ENCODE results near the gene CPNE1.
"Not testable (repeated sequence)": the region's sequence is repeated elsewhere in the genome, so short reads cannot be mapped to it uniquely, and the experiment has no call there.

Gene CPNE1

DNA sequence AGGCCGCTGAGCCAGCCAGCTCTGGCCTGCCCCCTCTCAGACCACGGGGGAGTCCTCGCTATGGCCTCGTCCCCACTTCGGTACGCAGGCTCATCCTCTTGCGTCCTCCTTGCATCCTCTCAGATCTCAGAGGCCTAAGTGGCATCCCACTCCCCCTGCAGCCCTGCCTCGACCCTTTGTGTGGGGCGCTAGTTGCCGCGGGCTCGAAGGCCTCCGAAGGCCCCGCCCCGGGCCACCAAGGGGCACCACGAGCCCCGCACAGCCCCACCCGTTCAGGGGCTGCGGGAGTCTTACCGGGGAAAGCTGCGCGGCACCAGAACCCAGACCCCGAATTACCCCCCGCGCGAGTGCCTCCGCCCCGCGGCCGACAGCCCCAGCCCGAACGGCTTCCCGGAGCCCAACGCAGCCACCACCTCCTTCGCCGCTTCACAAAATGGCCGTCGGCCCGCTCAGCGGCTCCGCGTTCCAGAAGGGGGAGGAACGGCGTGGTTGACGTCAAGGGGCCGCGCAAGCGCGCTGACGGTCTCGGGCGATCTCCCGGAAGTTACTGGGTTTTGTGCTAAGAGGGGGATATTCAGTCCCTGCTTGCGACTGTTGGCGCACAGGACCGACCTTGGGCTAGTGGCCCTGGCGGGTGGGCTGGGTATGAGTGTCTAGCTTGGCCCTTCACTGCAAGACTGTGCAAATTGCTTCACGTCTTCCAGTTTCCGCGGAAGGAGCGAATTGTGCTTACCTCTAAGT lies at the start of gene CPNE1, which contains the start of gene RBM12:
Gene CPNE1, minus strand, starts transcription at position 435 of the 741 bp plus-strand sequence. CDS start 31,977 bp downstream, outside the sequence.
Gene RBM12, minus strand, starts transcription at position 435 of the 741 bp plus-strand sequence. CDS start 9,578 bp downstream, outside the sequence.
- peaks cover 12% of the 10 kb centered on the region for H3K4me1 ChIP-seq (ENCODE audit: control insufficient read depth, insufficient read depth, low read length)
- no peaks in the 10 kb centered on the region for H3K27me3 ChIP-seq (ENCODE audit: control insufficient read depth, insufficient read depth, low read length)
- peak within 1 kb of the TSS; percentile 100 for H3K9ac ChIP-seq (ENCODE audit: low read depth, low read length)
- no peaks in the 10 kb centered on the region for H3K36me3 ChIP-seq (ENCODE audit: control insufficient read depth, insufficient read depth, low read length)
- H3K4me3 ChIP-seq (ENCODE audit: low read depth, low read length) = peak within 1 kb of the TSS; percentile 100
- no peaks in the 10 kb centered on the region for H3K9me3 ChIP-seq (ENCODE audit: control insufficient read depth, insufficient read depth, low read length)

DNA sequence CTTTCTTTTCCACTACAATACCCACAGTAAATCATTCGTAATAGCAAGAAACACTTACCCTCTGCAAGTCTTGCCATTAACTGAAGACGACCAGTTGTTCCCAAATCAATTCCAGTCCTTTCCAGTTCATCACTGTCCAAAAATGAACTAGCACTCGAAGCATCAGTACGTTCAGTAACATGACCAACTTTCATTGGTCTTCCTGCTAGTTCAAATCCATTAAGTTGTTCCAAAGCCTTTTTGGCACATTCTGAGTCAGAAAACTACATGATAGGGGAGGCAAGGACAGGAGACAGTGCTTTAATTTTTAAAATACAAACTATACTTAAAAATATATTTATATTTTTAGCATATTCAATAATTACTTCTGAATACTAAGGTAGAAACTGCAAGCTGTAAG lies 49.4 kb upstream of the CPNE1 start:
- Histone ChIP-seq H3K27me3 (ENCODE audit: control insufficient read depth, insufficient read depth, low read length) (no peaks in the 10 kb centered on the region), H3K9me3 (ENCODE audit: control insufficient read depth, insufficient read depth, low read length) (no peaks in the 10 kb centered on the region), H3K4me3 (ENCODE audit: low read depth, low read length) (no peak overlapping the region), H3K4me1 (ENCODE audit: control insufficient read depth, insufficient read depth, low read length) (no peaks in the 10 kb centered on the region), H3K36me3 (ENCODE audit: control insufficient read depth, insufficient read depth, low read length) (peaks cover 47% of the 10 kb centered on the region), H3K9ac (ENCODE audit: low read depth, low read length) (no peak overlapping the region)

DNA sequence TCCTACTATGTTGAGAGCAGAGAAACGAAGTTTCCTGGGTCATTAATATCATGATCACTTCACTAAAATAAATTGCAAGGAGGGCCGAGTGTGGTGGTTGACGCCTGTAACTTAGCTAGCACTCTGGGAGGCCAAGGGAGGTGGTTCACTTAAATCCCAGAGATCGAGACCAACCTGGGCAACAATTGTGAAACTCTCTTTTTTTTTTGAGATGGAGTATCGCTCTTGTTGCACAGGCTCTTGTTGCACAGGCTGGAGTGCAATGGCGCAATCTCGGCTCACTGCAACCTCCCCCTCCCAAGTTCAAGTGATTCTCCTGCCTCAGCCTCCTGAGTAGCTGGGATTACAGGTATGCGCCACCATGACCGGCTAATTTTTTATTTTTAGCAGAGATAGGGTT lies 48.4 kb upstream of the CPNE1 start:
- H3K9me3 ChIP-seq (ENCODE audit: control insufficient read depth, insufficient read depth, low read length); H3K27me3 ChIP-seq (ENCODE audit: control insufficient read depth, insufficient read depth, low read length); H3K4me3 ChIP-seq (ENCODE audit: low read depth, low read length); H3K4me1 ChIP-seq (ENCODE audit: control insufficient read depth, insufficient read depth, low read length); H3K9ac ChIP-seq (ENCODE audit: low read depth, low read length): not testable (repeated sequence)
- peaks cover 41% of the 10 kb centered on the region for H3K36me3 ChIP-seq (ENCODE audit: control insufficient read depth, insufficient read depth, low read length)

DNA sequence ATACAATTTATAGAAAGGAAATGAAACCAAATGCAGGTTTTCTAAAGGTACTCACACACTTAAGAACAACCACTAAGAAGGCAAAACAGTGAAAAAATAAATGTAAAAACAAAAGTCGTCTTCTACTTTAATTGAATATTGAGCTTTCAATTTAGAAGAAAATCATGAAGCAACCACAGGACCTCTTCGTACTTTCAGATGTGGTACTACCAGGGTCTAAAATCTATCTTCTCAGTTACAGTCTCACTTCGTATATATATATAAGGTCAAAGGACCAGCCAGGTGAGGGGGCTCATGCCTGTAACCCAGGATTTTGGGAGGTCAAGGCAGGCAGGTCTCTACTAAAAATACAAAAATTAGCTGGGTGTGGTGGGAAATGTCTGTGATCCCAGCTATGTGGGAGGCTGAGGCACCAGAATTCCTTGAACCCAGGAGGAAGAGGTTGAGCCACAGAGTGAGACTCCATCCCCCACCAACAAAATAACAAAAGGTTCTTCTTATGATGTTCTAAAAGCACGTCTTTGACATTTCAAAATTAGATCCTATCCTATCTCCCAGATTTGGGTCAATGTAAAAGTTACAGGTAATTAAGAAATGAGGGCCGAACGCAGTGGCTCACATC lies 47.0 kb upstream of the CPNE1 start:
- no peak overlapping the region for H3K4me3 ChIP-seq (ENCODE audit: low read depth, low read length)
- H3K9me3 ChIP-seq (ENCODE audit: control insufficient read depth, insufficient read depth, low read length) = no peaks in the 10 kb centered on the region
- H3K9ac ChIP-seq (ENCODE audit: low read depth, low read length) = no peak overlapping the region
- H3K4me1 ChIP-seq (ENCODE audit: control insufficient read depth, insufficient read depth, low read length) = no peaks in the 10 kb centered on the region
- no peaks in the 10 kb centered on the region for H3K27me3 ChIP-seq (ENCODE audit: control insufficient read depth, insufficient read depth, low read length)
- H3K36me3 ChIP-seq (ENCODE audit: control insufficient read depth, insufficient read depth, low read length) = peaks cover 49% of the 10 kb centered on the region

DNA sequence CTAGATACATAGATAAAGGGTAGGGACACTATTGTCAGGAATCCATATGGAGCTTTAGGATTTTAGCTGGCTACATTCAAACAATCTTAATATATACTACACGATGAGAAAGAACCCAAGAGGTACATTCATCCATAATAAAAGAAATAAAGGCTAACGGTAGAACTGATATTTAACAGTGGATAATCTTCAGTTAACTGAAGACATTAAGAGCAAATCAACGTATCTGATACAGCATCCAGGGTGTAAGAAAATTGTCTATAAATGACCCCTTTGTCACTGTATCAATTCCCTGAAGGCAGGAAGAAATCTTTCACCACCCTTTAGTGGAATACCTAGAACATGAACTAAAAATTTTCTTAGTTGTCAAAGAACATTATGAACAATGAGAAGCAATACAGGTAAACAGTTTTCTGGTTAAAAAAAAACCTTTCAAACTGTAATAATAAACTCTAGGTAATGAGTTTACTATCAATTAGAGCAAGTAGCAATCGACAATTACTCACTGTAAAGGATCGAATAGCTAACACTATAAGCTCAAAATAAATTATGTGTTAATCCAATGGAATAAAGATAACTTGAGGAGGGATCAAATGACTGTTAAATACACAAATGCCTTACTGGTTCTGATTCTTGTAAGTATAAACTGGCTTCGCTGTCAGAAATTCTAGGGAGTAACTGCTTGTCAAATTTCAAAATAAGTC lies 46.3 kb upstream of the CPNE1 start:
- no peaks in the 10 kb centered on the region for H3K27me3 ChIP-seq (ENCODE audit: control insufficient read depth, insufficient read depth, low read length)
- H3K36me3 ChIP-seq (ENCODE audit: control insufficient read depth, insufficient read depth, low read length) = peaks cover 49% of the 10 kb centered on the region
- no peak overlapping the region for H3K9ac ChIP-seq (ENCODE audit: low read depth, low read length)
- H3K4me3 ChIP-seq (ENCODE audit: low read depth, low read length) = no peak overlapping the region
- no peaks in the 10 kb centered on the region for H3K4me1 ChIP-seq (ENCODE audit: control insufficient read depth, insufficient read depth, low read length)
- no peaks in the 10 kb centered on the region for H3K9me3 ChIP-seq (ENCODE audit: control insufficient read depth, insufficient read depth, low read length)

DNA sequence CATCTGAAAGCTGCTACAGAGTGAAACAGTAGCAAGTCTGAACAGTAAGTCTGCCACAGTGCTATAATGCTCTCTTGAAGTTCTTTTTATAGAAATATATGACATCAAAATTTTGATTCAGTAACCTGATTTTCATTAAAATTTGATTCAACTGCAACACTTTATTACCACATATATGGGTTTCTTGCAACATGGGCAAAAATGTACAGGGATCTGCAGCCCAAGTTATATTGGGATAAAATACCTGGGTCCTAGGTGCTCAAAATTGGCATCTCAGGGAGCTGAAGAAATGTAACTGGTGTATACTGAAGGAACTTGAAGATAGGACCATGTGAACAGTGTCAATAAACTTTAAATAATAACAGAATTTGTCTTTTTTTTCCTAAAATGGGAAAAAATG lies 45.3 kb upstream of the CPNE1 start:
- no peak overlapping the region for H3K9ac ChIP-seq (ENCODE audit: low read depth, low read length)
- no peaks in the 10 kb centered on the region for H3K27me3 ChIP-seq (ENCODE audit: control insufficient read depth, insufficient read depth, low read length)
- H3K9me3 ChIP-seq (ENCODE audit: control insufficient read depth, insufficient read depth, low read length) = no peaks in the 10 kb centered on the region
- no peaks in the 10 kb centered on the region for H3K4me1 ChIP-seq (ENCODE audit: control insufficient read depth, insufficient read depth, low read length)
- peaks cover 44% of the 10 kb centered on the region for H3K36me3 ChIP-seq (ENCODE audit: control insufficient read depth, insufficient read depth, low read length)
- no peak overlapping the region for H3K4me3 ChIP-seq (ENCODE audit: low read depth, low read length)

DNA sequence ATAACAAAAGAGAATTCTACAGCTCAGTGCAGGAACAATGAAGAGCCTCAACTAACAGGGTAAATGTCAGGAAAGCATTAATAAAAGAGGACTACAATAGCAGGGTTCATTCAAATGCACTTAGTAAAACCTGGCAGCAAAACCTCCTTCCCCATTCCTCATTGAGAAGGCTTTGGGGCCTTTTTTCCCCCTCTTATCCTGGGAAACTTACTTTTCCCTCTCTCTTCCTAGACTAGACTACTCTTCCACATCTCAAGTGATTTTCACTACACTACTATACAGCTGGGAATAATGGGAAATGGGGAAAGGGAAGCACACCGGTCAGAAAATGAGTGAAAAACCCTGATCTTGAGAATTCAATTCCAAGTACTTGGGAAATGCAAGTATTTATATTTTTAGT lies 44.6 kb upstream of the CPNE1 start:
- Histone ChIP-seq H3K4me1 (ENCODE audit: control insufficient read depth, insufficient read depth, low read length) (no peaks in the 10 kb centered on the region), H3K4me3 (ENCODE audit: low read depth, low read length) (no peak overlapping the region), H3K36me3 (ENCODE audit: control insufficient read depth, insufficient read depth, low read length) (peaks cover 44% of the 10 kb centered on the region), H3K9me3 (ENCODE audit: control insufficient read depth, insufficient read depth, low read length) (no peaks in the 10 kb centered on the region), H3K27me3 (ENCODE audit: control insufficient read depth, insufficient read depth, low read length) (no peaks in the 10 kb centered on the region), H3K9ac (ENCODE audit: low read depth, low read length) (no peak overlapping the region)

DNA sequence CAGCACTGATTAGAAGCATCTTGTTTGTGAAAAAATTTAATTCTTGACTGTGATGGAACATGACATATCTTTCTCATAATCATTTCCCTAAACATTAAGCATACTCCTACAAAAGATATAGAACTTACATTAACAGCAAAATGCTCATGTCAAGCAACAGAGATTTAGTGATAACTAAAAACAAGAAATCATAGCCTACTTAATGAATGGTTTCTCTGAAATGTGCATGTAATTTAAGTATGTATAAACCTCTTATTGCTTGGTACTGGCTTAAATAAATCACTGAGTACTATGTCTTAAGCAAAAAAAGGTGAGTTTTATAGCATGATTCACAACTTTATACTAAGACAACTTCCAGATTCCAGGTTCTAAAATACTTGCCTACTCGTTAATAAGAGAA lies 43.8 kb upstream of the CPNE1 start:
- H3K9ac ChIP-seq (ENCODE audit: low read depth, low read length) = no peak overlapping the region

DNA sequence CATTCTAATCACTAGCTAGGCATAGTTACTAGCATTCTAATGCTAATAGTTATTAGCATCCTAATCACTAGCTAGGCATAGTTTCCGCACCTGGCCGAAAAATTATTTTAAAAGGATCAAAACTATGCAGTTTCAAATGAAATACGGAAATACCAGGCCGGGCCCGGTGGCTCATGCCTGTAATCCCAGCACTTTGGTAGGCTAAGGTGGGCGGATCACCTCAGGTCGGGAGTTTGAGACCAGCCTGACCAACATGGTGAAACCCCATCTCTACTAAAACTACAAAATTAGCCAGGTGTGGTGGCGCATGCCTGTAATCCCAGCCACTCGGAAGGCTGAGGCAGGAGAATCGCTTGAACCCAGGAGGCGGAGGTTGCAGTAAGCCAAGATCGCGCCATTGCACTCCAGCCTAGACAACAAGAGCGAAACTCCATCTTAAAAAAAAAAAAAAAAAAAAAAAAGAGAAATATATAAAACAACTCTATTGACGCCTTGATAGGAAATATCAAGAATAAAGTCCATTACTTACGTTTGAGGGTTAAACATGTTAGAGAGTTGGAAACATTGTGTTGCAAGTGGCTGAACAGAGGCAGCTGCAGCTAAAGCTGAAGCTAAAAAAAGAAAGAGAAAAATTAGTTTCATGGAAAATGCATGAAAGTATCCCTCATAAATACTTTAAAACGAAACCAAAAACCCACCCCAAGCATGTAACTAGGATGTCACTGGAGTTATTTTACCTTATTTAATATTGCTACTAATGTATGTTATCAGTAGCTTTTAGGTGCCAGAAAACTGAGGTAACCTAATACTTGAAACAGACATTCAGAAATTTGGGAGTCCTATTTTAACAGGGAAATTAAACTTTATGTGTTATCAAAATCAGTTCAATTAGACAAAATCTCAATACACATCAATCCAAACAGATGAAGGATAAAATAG lies 42.2 kb upstream of the CPNE1 start:
- peaks cover 29% of the 10 kb centered on the region for H3K36me3 ChIP-seq (ENCODE audit: control insufficient read depth, insufficient read depth, low read length)
- not testable (repeated sequence) for H3K4me3 ChIP-seq (ENCODE audit: low read depth, low read length); H3K9me3 ChIP-seq (ENCODE audit: control insufficient read depth, insufficient read depth, low read length); H3K4me1 ChIP-seq (ENCODE audit: control insufficient read depth, insufficient read depth, low read length); H3K27me3 ChIP-seq (ENCODE audit: control insufficient read depth, insufficient read depth, low read length); H3K9ac ChIP-seq (ENCODE audit: low read depth, low read length)

More for the DNA sequence above, 43.8 kb upstream of the CPNE1 start:
- Histone ChIP-seq H3K36me3 (ENCODE audit: control insufficient read depth, insufficient read depth, low read length) (peaks cover 37% of the 10 kb centered on the region), H3K4me1 (ENCODE audit: control insufficient read depth, insufficient read depth, low read length) (no peaks in the 10 kb centered on the region), H3K27me3 (ENCODE audit: control insufficient read depth, insufficient read depth, low read length) (no peaks in the 10 kb centered on the region), H3K9me3 (ENCODE audit: control insufficient read depth, insufficient read depth, low read length) (no peaks in the 10 kb centered on the region), H3K4me3 (ENCODE audit: low read depth, low read length) (no peak overlapping the region)

DNA sequence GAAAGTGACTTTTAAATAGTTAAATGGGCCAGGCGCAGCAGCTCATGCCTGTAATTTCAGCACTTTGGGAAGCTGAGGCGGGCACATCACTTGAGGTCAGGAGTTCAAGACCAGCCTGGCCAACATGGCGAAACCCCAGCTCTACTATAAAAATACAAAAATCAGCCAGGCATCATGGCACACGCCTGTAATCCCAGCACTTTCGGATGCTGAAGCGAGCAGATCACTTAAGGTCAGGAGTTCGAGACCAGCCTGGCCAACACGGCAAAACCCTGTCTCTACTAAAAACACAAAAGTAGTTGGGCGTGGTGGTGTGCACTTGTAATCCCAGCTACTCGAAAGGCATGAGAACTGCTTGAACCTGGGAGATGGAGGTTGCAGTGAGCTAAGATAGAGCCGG lies 41.2 kb upstream of the CPNE1 start:
- not testable (repeated sequence) for H3K27me3 ChIP-seq (ENCODE audit: control insufficient read depth, insufficient read depth, low read length); H3K4me1 ChIP-seq (ENCODE audit: control insufficient read depth, insufficient read depth, low read length); H3K9ac ChIP-seq (ENCODE audit: low read depth, low read length); H3K4me3 ChIP-seq (ENCODE audit: low read depth, low read length); H3K9me3 ChIP-seq (ENCODE audit: control insufficient read depth, insufficient read depth, low read length)
- peaks cover 26% of the 10 kb centered on the region for H3K36me3 ChIP-seq (ENCODE audit: control insufficient read depth, insufficient read depth, low read length)

All from iPS-15b (cell line).